ENCODE results near the gene PLPPR5.

GRCh38 chr1:98979463-98979862 is 25.2 kb downstream of the PLPPR5 start:
- TF ChIP-seq CTCF (IDR thresholded peaks at IDR 0.05; ENCODE audit: low read length) (no peak), EZH2 (optimal IDR thresholded peaks at IDR 0.05; ENCODE audit: low read depth, low read length) (no peak), EZH2phosphoT487 (IDR thresholded peaks at IDR 0.05; ENCODE audit: low read length) (no peak)
